Neural cell (in vitro differentiated cells): Measurements from ENCODE around the gene HOXA5. TPM values are rescaled to one million over a fixed set of nuclear protein-coding genes. Genes with fewer than 3 reads are reported as not detected.

Experiments used
- H2AFZ ChIP-seq: fragments of 200-600, 300-800 bp; sonication (generic), shearing (Covaris generic); 2 replicates; pipeline ENCODE4 v1.6.0; 2014; ENCODE audit warnings: low read depth, mild to moderate bottlenecking, antibody characterized with exemption, low read length, moderate library complexity
- H3F3A ChIP-seq: fragments of 200-600 bp; shearing (Covaris generic); 2 replicates; pipeline ENCODE4 v1.6.1; 2016; ENCODE audit warnings: mild to moderate bottlenecking, moderate library complexity, mixed read lengths, antibody characterized with exemption, low read length; ENCODE audit not compliant: insufficient read depth, poor library complexity, severe bottlenecking
- H3K27ac ChIP-seq: fragments of 200-600, 300-800 bp; sonication (generic), shearing (Covaris generic); 2 replicates; pipeline ENCODE4 v1.5.1; 2014; ENCODE audit warnings: mild to moderate bottlenecking, low read length, moderate library complexity
- H3K27me3 ChIP-seq: fragments of 300-800, 200-600 bp; sonication (generic), shearing (Covaris generic); 2 replicates; pipeline ENCODE4 v1.6.0; 2014; ENCODE audit warnings: mild to moderate bottlenecking, low read depth, low read length, moderate library complexity; ENCODE audit not compliant: insufficient read depth
- H3K36me3 ChIP-seq: fragments of 300-800, 200-600 bp; sonication (generic), shearing (Covaris generic); 2 replicates; pipeline ENCODE4 v1.5.1; 2014; ENCODE audit warnings: mild to moderate bottlenecking, antibody characterized with exemption, low read length, moderate library complexity; ENCODE audit not compliant: insufficient read depth
- H3K4me2 ChIP-seq: fragments of 300-800, 200-600 bp; sonication (generic), shearing (Covaris generic); 2 replicates; pipeline ENCODE4 v1.6.0; 2014; ENCODE audit warnings: mild to moderate bottlenecking, low read length
- H3K4me3 ChIP-seq: fragments of 300-800, 200-600 bp; sonication (generic), shearing (Covaris generic); 2 replicates; pipeline ENCODE4 v1.5.1; 2014; ENCODE audit warnings: mild to moderate bottlenecking, low read length, moderate library complexity
- H3K79me2 ChIP-seq: fragments of 200-600 bp; shearing (Covaris generic); replicated peaks from 2 replicates; pipeline ENCODE4 v1.6.0; 2014; ENCODE audit warnings: mild to moderate bottlenecking, low read length, moderate library complexity; ENCODE audit not compliant: insufficient read depth
- H3K9ac ChIP-seq: fragments of 300-800, 200-600 bp; sonication (generic), shearing (Covaris generic); 2 replicates; pipeline ENCODE4 v1.6.1; 2016; ENCODE audit warnings: mild to moderate bottlenecking, low read length, mixed read lengths
- H3K9me2 ChIP-seq: fragments of 200-600 bp; shearing (Covaris generic); 2 replicates; pipeline ENCODE4 v1.6.1; 2016; ENCODE audit warnings: mild to moderate bottlenecking, low read length, mixed read lengths; ENCODE audit not compliant: insufficient read depth
- H3K9me3 ChIP-seq: fragments of 200-600, 300-800 bp; sonication (generic), shearing (Covaris generic); 2 replicates; pipeline ENCODE4 v1.6.1; 2016; ENCODE audit warnings: mild to moderate bottlenecking, mixed run types, low read length, moderate library complexity, mixed read lengths
- H4K20me1 ChIP-seq: fragments of 200-600 bp; shearing (Covaris generic); 2 replicates; pipeline ENCODE4 v1.6.1; 2016; ENCODE audit warnings: mild to moderate bottlenecking, mixed run types; ENCODE audit not compliant: insufficient read depth
- EP300 ChIP-seq: fragments of 450-650 bp; conservative IDR thresholded peaks from 2 replicates; pipeline ENCODE4 v1.6.1; 2014; ENCODE audit warnings: antibody characterized with exemption, mild to moderate bottlenecking, moderate library complexity; ENCODE audit not compliant: poor library complexity, severe bottlenecking
- EZH2 ChIP-seq: fragments of 200-600, 300-800 bp; shearing (Covaris generic), sonication (generic); IDR thresholded peaks from 2 replicates; pipeline ENCODE4 v1.6.1; 2014; ENCODE audit warnings: antibody characterized with exemption, low read length, borderline replicate concordance, mild to moderate bottlenecking; ENCODE audit not compliant: insufficient read depth, poor library complexity, severe bottlenecking
- MXI1 ChIP-seq: fragments of 450-650 bp; conservative IDR thresholded peaks from 2 replicates; pipeline ENCODE4 v1.6.1; 2014; ENCODE audit warnings: antibody characterized with exemption, mild to moderate bottlenecking; ENCODE audit not compliant: poor library complexity, severe bottlenecking
- POLR2AphosphoS5 ChIP-seq: IDR thresholded peaks from 2 replicates; pipeline ENCODE4 v1.6.1; 2012
- RAD21 ChIP-seq: fragments of 450-650 bp; conservative IDR thresholded peaks from 2 replicates; pipeline ENCODE4 v1.6.1; 2014; ENCODE audit warnings: antibody characterized with exemption, mild to moderate bottlenecking, moderate library complexity
- SMC3 ChIP-seq: fragments of 450-650 bp; conservative IDR thresholded peaks from 2 replicates; pipeline ENCODE4 v1.6.1; 2014; ENCODE audit warnings: antibody characterized with exemption, mild to moderate bottlenecking, moderate library complexity; ENCODE audit not compliant: poor library complexity
- TAF1 ChIP-seq: IDR thresholded peaks from 2 replicates; pipeline ENCODE4 v1.6.1; 2012; ENCODE audit warnings: low read depth
- polyA plus RNA-seq: library from polyadenylated mRNA; depleted of rRNA; stranded (reverse); fragments of >200 nt; gene quantifications from 2 replicates; pipeline ENCODE4 v1.2.3, GENCODE V29; 2014
- TF ChIP-seq, protein P1 (sequence below): IDR thresholded peaks from 2 replicates; pipeline ENCODE4 v1.6.1; 2012; ENCODE audit warnings: borderline replicate concordance
- TF ChIP-seq, protein P2 (sequence below): fragments of 450-650 bp; IDR thresholded peaks from 2 replicates; pipeline ENCODE4 v1.5.1; 2014; ENCODE audit warnings: antibody characterized with exemption, mild to moderate bottlenecking, moderate library complexity; ENCODE audit not compliant: poor library complexity, severe bottlenecking

The HOXA5 gene
- polyA plus RNA-seq, 1 donor from 2014 or later: not detected

DNA sequence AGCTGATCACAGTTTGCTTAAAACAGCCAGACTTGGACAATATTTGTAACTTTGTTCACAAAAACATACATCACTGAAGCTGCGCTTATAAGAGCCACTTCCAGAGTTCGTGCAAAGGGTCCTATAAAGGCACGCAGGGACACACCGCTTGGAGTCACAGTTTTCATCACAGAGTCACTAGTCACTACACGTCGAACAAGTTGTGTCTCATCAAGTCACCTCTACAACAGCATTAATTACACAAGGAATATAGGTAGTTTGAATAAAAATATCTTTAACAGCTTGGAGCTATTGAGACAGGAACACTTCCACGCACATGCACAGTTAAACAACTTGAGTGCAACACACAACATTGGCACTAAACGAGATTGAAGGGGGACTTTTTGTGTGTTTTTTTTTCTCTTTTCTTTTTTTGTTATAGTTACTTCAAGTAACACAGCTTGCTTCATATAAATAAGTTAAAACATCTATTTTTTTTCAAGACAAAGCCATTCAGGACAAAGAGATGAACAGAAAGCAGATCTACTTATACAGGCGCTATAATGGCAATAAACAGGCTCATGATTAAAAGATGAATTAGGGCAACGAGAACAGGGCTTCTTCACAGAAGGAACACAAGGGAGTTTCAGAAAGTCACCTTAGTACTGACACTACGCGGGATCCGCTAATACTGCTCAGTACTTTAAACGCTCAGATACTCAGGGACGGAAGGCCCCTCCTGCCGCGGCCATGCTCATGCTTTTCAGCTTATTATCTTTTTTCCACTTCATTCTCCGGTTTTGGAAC lies 2.2 kb downstream of the HOXA5 start:
- no peak overlapping the region for H3K4me2 ChIP-seq
- no peaks in the 10 kb centered on the region for H3K79me2 ChIP-seq

DNA sequence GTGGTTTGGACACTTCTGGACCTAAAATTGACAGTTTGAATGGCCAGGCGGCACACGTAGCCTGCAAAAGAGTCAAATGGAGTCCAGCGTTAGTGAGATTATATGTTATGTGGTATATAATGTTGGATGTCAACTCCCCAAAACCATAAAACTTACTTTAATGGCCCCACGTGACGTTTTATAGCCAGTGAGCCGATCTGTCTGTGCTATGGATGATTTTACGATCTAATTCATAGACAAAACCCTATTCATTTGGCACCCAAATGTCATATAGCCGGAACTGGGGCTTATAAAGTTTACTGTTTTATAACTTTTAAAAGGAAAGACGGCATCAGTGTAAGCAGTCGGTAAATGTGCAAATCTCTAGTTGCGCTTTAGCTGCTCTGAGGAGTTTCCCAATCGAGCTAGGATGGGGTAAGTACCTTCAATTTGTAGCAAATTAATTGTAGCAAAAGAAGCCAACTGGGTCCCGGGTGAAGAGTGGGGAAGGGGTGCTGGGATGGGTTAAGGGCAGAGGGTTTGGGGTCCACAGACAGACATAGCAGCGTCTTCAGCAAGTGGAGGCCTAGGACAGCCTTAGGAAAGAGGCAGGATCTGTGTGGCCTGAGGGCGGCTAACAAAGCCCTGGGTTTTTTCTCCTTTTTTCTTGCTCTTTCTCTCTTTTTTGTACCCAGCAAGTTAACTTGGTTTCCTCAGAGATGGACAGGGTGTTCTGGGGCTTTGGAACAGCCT lies 3.2 kb downstream of the HOXA5 start:
- no peak overlapping the region for H3K4me2 ChIP-seq
- H3F3A ChIP-seq: no peaks in the 10 kb centered on the region
- peaks cover 100% of the 10 kb centered on the region for H3K27me3 ChIP-seq
- H3K27ac ChIP-seq: no peak overlapping the region
- H3K36me3 ChIP-seq: no peaks in the 10 kb centered on the region
- no peak overlapping the region for H3K4me3 ChIP-seq
- H3K79me2 ChIP-seq: no peaks in the 10 kb centered on the region
- no peak overlapping the region for H2AFZ ChIP-seq
- no peak overlapping the region for H3K9ac ChIP-seq
- H3K9me2 ChIP-seq: no peaks in the 10 kb centered on the region
- H4K20me1 ChIP-seq: no peaks in the 10 kb centered on the region
- peaks cover 24% of the 10 kb centered on the region for H3K9me3 ChIP-seq
- TF ChIP-seq RAD21 (no peak), TAF1 (no peak), MXI1 (no peak), SMC3 (no peak), EP300 (no peak), POLR2AphosphoS5 (no peak)
- TF ChIP-seq, protein P1, sequence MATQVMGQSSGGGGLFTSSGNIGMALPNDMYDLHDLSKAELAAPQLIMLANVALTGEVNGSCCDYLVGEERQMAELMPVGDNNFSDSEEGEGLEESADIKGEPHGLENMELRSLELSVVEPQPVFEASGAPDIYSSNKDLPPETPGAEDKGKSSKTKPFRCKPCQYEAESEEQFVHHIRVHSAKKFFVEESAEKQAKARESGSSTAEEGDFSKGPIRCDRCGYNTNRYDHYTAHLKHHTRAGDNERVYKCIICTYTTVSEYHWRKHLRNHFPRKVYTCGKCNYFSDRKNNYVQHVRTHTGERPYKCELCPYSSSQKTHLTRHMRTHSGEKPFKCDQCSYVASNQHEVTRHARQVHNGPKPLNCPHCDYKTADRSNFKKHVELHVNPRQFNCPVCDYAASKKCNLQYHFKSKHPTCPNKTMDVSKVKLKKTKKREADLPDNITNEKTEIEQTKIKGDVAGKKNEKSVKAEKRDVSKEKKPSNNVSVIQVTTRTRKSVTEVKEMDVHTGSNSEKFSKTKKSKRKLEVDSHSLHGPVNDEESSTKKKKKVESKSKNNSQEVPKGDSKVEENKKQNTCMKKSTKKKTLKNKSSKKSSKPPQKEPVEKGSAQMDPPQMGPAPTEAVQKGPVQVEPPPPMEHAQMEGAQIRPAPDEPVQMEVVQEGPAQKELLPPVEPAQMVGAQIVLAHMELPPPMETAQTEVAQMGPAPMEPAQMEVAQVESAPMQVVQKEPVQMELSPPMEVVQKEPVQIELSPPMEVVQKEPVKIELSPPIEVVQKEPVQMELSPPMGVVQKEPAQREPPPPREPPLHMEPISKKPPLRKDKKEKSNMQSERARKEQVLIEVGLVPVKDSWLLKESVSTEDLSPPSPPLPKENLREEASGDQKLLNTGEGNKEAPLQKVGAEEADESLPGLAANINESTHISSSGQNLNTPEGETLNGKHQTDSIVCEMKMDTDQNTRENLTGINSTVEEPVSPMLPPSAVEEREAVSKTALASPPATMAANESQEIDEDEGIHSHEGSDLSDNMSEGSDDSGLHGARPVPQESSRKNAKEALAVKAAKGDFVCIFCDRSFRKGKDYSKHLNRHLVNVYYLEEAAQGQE: no peak
- TF ChIP-seq, protein P2, sequence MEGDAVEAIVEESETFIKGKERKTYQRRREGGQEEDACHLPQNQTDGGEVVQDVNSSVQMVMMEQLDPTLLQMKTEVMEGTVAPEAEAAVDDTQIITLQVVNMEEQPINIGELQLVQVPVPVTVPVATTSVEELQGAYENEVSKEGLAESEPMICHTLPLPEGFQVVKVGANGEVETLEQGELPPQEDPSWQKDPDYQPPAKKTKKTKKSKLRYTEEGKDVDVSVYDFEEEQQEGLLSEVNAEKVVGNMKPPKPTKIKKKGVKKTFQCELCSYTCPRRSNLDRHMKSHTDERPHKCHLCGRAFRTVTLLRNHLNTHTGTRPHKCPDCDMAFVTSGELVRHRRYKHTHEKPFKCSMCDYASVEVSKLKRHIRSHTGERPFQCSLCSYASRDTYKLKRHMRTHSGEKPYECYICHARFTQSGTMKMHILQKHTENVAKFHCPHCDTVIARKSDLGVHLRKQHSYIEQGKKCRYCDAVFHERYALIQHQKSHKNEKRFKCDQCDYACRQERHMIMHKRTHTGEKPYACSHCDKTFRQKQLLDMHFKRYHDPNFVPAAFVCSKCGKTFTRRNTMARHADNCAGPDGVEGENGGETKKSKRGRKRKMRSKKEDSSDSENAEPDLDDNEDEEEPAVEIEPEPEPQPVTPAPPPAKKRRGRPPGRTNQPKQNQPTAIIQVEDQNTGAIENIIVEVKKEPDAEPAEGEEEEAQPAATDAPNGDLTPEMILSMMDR: no peak

More for the DNA sequence above, 2.2 kb downstream of the HOXA5 start:
- no peak overlapping the region for H3K4me3 ChIP-seq
- H4K20me1 ChIP-seq: no peaks in the 10 kb centered on the region
- H3K9ac ChIP-seq: no peak overlapping the region
- peaks cover 100% of the 10 kb centered on the region for H3K27me3 ChIP-seq
- peaks cover 31% of the 10 kb centered on the region for H3K9me3 ChIP-seq
- H3K9me2 ChIP-seq: no peaks in the 10 kb centered on the region
- H3K27ac ChIP-seq: no peak overlapping the region
- H3F3A ChIP-seq: no peaks in the 10 kb centered on the region
- TF ChIP-seq EP300 (no peak), TAF1 (no peak), POLR2AphosphoS5 (no peak), EZH2 (no peak), MXI1 (no peak), RAD21 (no peak), SMC3 (no peak)
- TF ChIP-seq, protein P1: no peak
- TF ChIP-seq, protein P2: no peak
- no peak overlapping the region for H2AFZ ChIP-seq
- no peaks in the 10 kb centered on the region for H3K36me3 ChIP-seq
